ENCODE results near the gene EPN1. TPM values are rescaled to one million over a fixed set of nuclear protein-coding genes. Genes with fewer than 3 reads are reported as not detected.
A peak's percentile ranks its signal among the peaks of the same experiment; 100 is the strongest.

EPN1 gene
- total and polyA plus RNA-seq, 2 experiments from 2014 or later, result 47.1 to 223 TPM

DNA sequence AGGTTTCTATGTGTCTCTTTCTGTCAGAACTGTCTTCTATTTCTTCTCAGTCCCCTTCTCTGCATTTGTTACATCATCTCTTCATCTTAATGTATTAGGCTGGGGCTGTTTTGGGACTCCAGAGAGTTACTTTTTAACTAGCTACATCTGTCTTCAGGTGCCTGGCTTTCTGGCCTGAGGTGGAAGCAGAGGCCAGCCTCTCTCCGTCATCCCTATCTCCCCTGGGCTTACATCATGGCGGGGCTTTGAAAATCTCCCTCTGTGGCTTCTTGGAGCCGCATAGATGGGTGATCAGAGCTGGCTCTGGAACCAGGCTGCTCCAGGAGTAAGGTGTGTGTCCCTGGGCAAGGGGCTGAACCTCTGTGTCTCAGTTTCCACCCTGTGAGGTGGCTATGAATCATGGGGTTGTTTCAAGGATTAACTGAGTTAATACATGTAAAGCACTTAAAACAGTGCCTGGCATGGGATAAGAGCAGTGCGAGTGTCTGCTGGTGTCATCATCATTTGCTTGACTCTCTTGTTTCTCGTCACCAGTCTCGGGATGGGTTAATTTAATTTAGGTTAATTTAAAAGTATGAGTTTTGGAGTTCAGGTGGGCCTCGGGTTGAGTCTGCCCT lies 2.0 kb downstream of the EPN1 start:
- peaks cover 50% of the 10 kb centered on the region for H3K36me3 Mint-ChIP-seq (ENCODE audit: low read depth)
- ATAC-seq, result no peak
- peak overlapping the region; percentile 96 for H3K4me3 Mint-ChIP-seq

More for the DNA sequence above, 2.0 kb downstream of the EPN1 start:
- H3K4me3 ChIP-seq, result peak overlapping the region; percentile 96; the same call in 1 of the 2 replicates
- H3K4me2 ChIP-seq, result 0 out of 2 replicates have a peak overlapping the region, but pooled peaks have one; percentile 98
- H3K4me1 ChIP-seq (ENCODE audit: insufficient read depth), result peaks cover 30% of the 10 kb centered on the region
- peaks cover 20% of the 10 kb centered on the region for H3K27me3 Mint-ChIP-seq (ENCODE audit: insufficient read depth, low read depth, poor library complexity)
- H3K36me3 ChIP-seq (ENCODE audit: insufficient read depth), result peaks cover 8% of the 10 kb centered on the region; the same call in 1 of the 2 replicates
- no peaks in the 10 kb centered on the region for H3K27me3 ChIP-seq (ENCODE audit: insufficient read depth)
- H3F3A ChIP-seq (replicated peaks; ENCODE audit: low read depth), result peaks cover 26% of the 10 kb centered on the region; the same call in 1 of the 2 replicates
- peaks cover 4% of the 10 kb centered on the region; the same call in 2 of the 3 replicates for H3K9me3 Mint-ChIP-seq
- TF ChIP-seq ZNF114 (CRISPR knock-in tag; IDR thresholded peaks at IDR 0.05) (no peak), ZNF331 (CRISPR knock-in tag; IDR thresholded peaks at IDR 0.05; ENCODE audit: low read depth) (no peak), CTCF (conservative IDR thresholded peaks at IDR 0.05; ENCODE audit: low read depth in 2 of 2) (no peak)
- TF ChIP-seq, protein P1, sequence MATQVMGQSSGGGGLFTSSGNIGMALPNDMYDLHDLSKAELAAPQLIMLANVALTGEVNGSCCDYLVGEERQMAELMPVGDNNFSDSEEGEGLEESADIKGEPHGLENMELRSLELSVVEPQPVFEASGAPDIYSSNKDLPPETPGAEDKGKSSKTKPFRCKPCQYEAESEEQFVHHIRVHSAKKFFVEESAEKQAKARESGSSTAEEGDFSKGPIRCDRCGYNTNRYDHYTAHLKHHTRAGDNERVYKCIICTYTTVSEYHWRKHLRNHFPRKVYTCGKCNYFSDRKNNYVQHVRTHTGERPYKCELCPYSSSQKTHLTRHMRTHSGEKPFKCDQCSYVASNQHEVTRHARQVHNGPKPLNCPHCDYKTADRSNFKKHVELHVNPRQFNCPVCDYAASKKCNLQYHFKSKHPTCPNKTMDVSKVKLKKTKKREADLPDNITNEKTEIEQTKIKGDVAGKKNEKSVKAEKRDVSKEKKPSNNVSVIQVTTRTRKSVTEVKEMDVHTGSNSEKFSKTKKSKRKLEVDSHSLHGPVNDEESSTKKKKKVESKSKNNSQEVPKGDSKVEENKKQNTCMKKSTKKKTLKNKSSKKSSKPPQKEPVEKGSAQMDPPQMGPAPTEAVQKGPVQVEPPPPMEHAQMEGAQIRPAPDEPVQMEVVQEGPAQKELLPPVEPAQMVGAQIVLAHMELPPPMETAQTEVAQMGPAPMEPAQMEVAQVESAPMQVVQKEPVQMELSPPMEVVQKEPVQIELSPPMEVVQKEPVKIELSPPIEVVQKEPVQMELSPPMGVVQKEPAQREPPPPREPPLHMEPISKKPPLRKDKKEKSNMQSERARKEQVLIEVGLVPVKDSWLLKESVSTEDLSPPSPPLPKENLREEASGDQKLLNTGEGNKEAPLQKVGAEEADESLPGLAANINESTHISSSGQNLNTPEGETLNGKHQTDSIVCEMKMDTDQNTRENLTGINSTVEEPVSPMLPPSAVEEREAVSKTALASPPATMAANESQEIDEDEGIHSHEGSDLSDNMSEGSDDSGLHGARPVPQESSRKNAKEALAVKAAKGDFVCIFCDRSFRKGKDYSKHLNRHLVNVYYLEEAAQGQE (IDR thresholded peaks at IDR 0.05; ENCODE audit: unreplicated experiment), result no peak
- H3K27ac Mint-ChIP-seq, result no peak overlapping the region; the same call in 1 of the 2 replicates
- H3K9me2 ChIP-seq (ENCODE audit: insufficient read depth), result no peaks in the 10 kb centered on the region
- peaks cover 62% of the 10 kb centered on the region for H3K79me2 ChIP-seq (replicated peaks; ENCODE audit: insufficient read depth)
- no peak overlapping the region for H2AFZ ChIP-seq
- H4K20me1 ChIP-seq (replicated peaks; ENCODE audit: insufficient read depth), result peaks cover 48% of the 10 kb centered on the region
- DNase-seq (ENCODE audit: low spot score), result no peak
- H3K4me1 Mint-ChIP-seq, result peaks cover 25% of the 10 kb centered on the region
- no peak overlapping the region for H3K27ac ChIP-seq (ENCODE audit: low read depth)

Data from GM23338 (cell line).